NCI-H187 (cell line): ENCODE results near the gene ORMDL3.

Experiments
- DNase-seq, 2 experiments: peaks; one replicate each; lab custom pipeline; 2025; lab: John Stamatoyannopoulos, UW

Gene ORMDL3

GRCh38 chr17:39871801-39872200, 55.6 kb downstream of the ORMDL3 start:
- no peak for DNase-seq
